ENCODE measurements around the gene POLL. TPM values are rescaled to one million over a fixed set of nuclear protein-coding genes. Genes with fewer than 3 reads are reported as not detected.

Gene POLL
- total RNA-seq, 1 experiment from 2014 or later: 8.5 TPM

DNA sequence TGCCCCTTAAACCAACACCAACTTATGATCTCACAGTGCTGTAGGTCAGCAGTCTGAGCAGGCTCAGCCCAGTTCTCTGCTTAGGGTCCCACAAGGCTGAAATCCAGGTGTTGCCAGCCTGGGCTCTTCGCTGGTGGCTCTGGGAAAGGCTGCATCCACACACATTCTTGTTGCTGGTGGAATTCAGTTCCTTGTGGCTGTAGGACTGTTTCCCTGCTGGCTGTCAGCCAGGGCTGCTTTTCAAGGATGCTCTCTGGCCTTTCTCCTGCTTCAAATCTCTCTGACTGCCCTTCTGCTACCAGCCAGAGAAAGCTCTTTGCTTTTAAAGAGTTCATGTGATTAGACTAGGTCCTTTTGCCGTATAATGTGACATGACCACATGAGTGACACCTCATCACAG, 15.3 kb downstream of the POLL start:
- Histone ChIP-seq H3K79me2 (ENCODE audit: low read length) (no peaks in the 10 kb centered on the region), H3K9ac (ENCODE audit: low read length) (no peak overlapping the region), H3K9me3 (ENCODE audit: low read length) (no peaks in the 10 kb centered on the region), H2AFZ (ENCODE audit: low read length) (no peak overlapping the region), H3K4me3 (ENCODE audit: low read length) (no peak overlapping the region), H3K27me3 (ENCODE audit: low read length) (no peaks in the 10 kb centered on the region), H3K4me1 (ENCODE audit: low read length) (peaks cover 6% of the 10 kb centered on the region), H4K20me1 (ENCODE audit: insufficient read depth, low read depth, low read length) (no peaks in the 10 kb centered on the region), H3K4me2 (ENCODE audit: low read depth, low read length, poor library complexity, severe bottlenecking) (no peak overlapping the region), H3K27ac (ENCODE audit: low read length) (no peak overlapping the region), H3K9me2 (replicated peaks; ENCODE audit: insufficient read depth, low read length) (no peaks in the 10 kb centered on the region), H3K36me3 (ENCODE audit: insufficient read depth, low read length) (no peaks in the 10 kb centered on the region)
- no peak for DNase-seq

DNA sequence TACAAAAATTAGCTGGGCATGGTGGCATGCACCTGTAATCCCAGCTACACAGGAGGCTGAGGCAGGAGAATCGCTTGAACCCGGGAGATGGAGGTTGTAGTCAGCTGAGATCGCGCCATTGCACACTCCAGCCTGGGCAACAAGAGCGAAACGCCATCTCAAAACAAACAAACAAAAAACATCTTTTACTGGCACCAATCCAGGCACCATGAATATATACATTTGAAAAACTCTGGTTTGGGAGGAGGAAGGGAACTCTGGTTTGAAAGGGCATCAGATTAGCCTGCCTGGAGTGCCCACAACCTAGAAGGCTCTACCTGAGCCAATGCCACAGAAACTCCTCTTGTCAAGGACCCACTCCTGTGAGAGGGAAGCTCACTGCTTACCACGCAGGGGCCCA, 15.9 kb downstream of the POLL start:
- H3K4me2 ChIP-seq (ENCODE audit: low read depth, low read length, poor library complexity, severe bottlenecking): no peak overlapping the region
- no peak overlapping the region for H3K4me3 ChIP-seq (ENCODE audit: low read length)
- H3K9ac ChIP-seq (ENCODE audit: low read length): no peak overlapping the region
- H3K36me3 ChIP-seq (ENCODE audit: insufficient read depth, low read length): no peaks in the 10 kb centered on the region
- no peaks in the 10 kb centered on the region for H3K27me3 ChIP-seq (ENCODE audit: low read length)
- H3K79me2 ChIP-seq (ENCODE audit: low read length): no peaks in the 10 kb centered on the region
- no peaks in the 10 kb centered on the region for H3K9me2 ChIP-seq (replicated peaks; ENCODE audit: insufficient read depth, low read length)
- DNase-seq: no peak
- no peaks in the 10 kb centered on the region for H4K20me1 ChIP-seq (ENCODE audit: insufficient read depth, low read depth, low read length)
- no peak overlapping the region for H2AFZ ChIP-seq (ENCODE audit: low read length)
- no peak overlapping the region for H3K27ac ChIP-seq (ENCODE audit: low read length)
- H3K4me1 ChIP-seq (ENCODE audit: low read length): peaks cover 6% of the 10 kb centered on the region
- no peaks in the 10 kb centered on the region for H3K9me3 ChIP-seq (ENCODE audit: low read length)

DNA sequence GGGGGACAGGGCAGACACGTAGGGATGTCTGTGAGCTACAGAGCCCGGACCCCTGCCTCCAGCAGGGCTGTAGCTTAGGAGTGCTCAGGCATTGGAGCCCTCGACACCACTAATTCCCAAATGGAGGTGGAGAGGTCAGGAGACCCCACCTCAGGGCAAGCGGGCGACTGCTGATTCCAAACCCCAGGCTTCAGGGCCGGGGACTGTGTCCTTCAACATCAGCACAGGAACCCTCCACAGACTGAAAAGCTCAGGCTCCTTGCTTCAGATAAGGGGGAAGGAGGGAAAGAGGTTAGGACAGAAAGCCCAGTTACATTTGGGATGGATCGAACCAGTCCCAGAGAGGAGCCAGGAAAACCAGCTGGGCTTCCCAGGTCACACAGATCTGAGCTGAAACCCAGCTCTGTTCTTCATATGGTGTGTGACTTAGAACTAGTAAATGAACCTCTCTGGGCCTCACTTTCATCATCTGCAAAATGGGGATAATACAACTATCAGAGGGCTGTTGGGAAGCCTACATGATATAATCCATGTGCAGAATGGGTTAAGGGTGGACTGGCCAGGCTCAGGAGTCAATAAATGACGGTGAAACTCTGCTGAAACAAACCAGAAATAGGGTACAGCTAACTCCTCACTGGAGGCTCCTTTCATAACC, 16.7 kb downstream of the POLL start:
- Histone ChIP-seq H3K36me3 (ENCODE audit: insufficient read depth, low read length) (no peaks in the 10 kb centered on the region), H3K27ac (ENCODE audit: low read length) (no peak overlapping the region), H3K27me3 (ENCODE audit: low read length) (no peaks in the 10 kb centered on the region), H3K4me3 (ENCODE audit: low read length) (no peak overlapping the region), H3K4me1 (ENCODE audit: low read length) (peaks cover 6% of the 10 kb centered on the region), H4K20me1 (ENCODE audit: insufficient read depth, low read depth, low read length) (no peaks in the 10 kb centered on the region), H3K79me2 (ENCODE audit: low read length) (no peaks in the 10 kb centered on the region), H2AFZ (ENCODE audit: low read length) (no peak overlapping the region), H3K9me2 (replicated peaks; ENCODE audit: insufficient read depth, low read length) (no peaks in the 10 kb centered on the region), H3K4me2 (ENCODE audit: low read depth, low read length, poor library complexity, severe bottlenecking) (no peak overlapping the region), H3K9ac (ENCODE audit: low read length) (no peak overlapping the region), H3K9me3 (ENCODE audit: low read length) (no peaks in the 10 kb centered on the region)
- DNase-seq: no peak

DNA sequence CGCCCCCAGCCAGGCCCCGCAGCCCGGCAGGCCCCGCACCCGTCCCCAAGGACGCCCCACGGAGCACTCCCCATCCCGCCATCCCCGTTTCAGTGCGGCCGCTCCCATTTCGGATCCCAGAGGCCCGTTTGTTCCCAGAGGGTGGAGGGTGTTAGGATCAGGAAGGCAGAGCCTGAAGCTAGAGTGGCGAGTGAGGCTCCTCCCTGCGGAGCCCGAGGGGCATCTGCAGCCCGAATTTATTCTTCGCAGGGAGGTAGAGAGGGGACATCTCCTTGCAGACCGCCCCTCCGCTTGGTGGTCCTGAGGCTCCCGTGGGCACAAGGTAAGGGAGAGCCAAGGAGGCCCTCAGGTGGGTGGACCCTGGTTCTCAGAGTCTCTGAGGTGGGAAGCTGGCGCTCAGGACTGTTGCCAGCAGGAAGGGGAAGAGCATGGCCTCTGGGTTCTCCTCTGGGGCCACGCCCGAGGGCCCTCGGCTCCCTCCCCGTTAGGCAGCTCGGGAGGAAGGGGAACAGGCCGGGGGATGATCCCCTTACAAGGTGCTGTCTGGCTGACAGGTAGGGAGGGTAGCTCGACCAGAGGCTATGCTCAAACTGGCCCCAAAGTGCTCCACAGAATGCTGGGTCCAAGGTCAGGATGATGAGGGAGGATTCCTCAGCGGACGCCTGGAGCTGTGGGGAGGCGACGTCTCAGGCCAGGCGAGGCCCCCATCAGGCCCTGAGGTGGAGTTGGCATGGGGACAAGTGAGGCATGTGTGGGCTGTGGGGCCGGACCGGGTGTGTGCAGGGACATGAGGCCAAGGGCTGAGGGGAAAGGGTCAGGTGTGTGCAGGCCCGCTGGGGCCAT, 17.4 kb downstream of the POLL start:
- Histone ChIP-seq H4K20me1 (ENCODE audit: insufficient read depth, low read depth, low read length) (no peaks in the 10 kb centered on the region), H3K36me3 (ENCODE audit: insufficient read depth, low read length) (no peaks in the 10 kb centered on the region), H3K27ac (ENCODE audit: low read length) (no peak overlapping the region), H3K9ac (ENCODE audit: low read length) (peak overlapping the region; percentile 70), H2AFZ (ENCODE audit: low read length) (no peak overlapping the region), H3K4me3 (ENCODE audit: low read length) (peak overlapping the region; percentile 72; the same call in 1 of the 2 replicates), H3K79me2 (ENCODE audit: low read length) (no peaks in the 10 kb centered on the region), H3K9me2 (replicated peaks; ENCODE audit: insufficient read depth, low read length) (no peaks in the 10 kb centered on the region), H3K4me2 (ENCODE audit: low read depth, low read length, poor library complexity, severe bottlenecking) (peak overlapping the region; percentile 79), H3K27me3 (ENCODE audit: low read length) (no peaks in the 10 kb centered on the region), H3K9me3 (ENCODE audit: low read length) (no peaks in the 10 kb centered on the region), H3K4me1 (ENCODE audit: low read length) (peaks cover 6% of the 10 kb centered on the region)
- DNase-seq: no peak

DNA sequence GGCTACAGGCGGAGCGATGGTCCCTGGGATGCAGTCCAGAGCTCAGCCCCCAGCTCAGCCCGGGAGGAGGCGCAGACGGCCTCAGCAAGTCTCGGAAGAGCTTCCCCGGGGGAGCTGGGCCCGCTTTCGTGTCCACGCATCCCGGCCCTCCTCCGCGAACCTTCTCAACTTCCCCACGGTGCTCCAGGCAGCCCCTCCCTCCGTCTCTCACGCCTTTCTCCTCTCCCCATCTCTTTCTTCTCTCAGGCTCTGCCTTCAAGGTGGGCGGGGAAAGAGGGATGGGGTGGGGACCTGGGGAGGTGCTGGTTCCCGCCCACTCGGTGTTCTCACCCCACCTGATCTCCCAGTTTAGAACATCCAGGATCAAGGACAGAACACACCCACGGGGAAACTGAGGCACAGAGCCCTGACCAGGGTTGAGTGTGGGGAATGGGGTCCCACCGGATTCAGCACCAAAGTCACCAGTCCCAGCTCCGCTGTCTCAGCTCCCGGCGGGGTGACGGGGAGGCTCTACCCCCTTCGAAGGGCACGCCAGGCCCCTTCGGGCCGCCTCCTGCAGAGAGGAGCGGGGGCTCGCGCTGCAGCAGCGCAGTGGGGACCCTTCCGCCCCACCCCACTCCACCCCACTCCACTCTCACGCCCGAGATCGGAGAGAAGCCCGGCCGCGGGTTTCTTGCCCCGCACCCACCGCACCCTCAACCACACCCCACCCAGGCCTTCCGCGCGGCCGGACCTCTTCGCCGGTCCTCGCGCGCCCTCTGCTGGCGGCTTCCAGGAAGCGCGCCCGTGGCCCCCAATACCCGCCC, 18.2 kb downstream of the POLL start:
- Histone ChIP-seq H3K9me2 (replicated peaks; ENCODE audit: insufficient read depth, low read length) (no peaks in the 10 kb centered on the region), H3K36me3 (ENCODE audit: insufficient read depth, low read length) (no peaks in the 10 kb centered on the region), H3K4me2 (ENCODE audit: low read depth, low read length, poor library complexity, severe bottlenecking) (peak overlapping the region; percentile 79), H3K9me3 (ENCODE audit: low read length) (no peaks in the 10 kb centered on the region), H3K9ac (ENCODE audit: low read length) (peak overlapping the region; percentile 70), H2AFZ (ENCODE audit: low read length) (peak overlapping the region; percentile 67; the same call in 1 of the 2 replicates), H3K79me2 (ENCODE audit: low read length) (no peaks in the 10 kb centered on the region), H3K27ac (ENCODE audit: low read length) (no peak overlapping the region), H4K20me1 (ENCODE audit: insufficient read depth, low read depth, low read length) (no peaks in the 10 kb centered on the region), H3K4me1 (ENCODE audit: low read length) (peaks cover 6% of the 10 kb centered on the region), H3K4me3 (ENCODE audit: low read length) (peak overlapping the region; percentile 72), H3K27me3 (ENCODE audit: low read length) (no peaks in the 10 kb centered on the region)
- DNase-seq: peak; percentile 86

DNA sequence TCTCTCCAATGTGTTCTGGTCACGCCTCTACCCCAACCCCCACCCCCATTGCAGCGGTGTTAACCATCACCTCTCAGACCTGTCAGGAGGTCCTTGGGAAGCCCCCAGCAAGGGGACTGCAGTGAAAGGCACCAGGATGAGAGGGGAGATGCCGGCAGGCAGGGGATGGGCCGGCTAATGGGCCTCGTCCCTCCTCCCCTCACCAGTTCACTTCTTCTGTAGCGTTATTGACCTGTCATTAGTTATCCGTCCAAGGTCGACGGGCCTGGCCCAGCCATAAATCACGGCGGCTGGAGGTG, 18.8 kb downstream of the POLL start:
- Histone ChIP-seq H3K9ac (ENCODE audit: low read length) (no peak overlapping the region), H3K4me1 (ENCODE audit: low read length) (peaks cover 6% of the 10 kb centered on the region), H3K4me2 (ENCODE audit: low read depth, low read length, poor library complexity, severe bottlenecking) (no peak overlapping the region), H3K4me3 (ENCODE audit: low read length) (no peak overlapping the region), H3K27me3 (ENCODE audit: low read length) (no peaks in the 10 kb centered on the region), H3K79me2 (ENCODE audit: low read length) (no peaks in the 10 kb centered on the region), H3K27ac (ENCODE audit: low read length) (no peak overlapping the region), H3K9me2 (replicated peaks; ENCODE audit: insufficient read depth, low read length) (no peaks in the 10 kb centered on the region), H2AFZ (ENCODE audit: low read length) (no peak overlapping the region), H4K20me1 (ENCODE audit: insufficient read depth, low read depth, low read length) (no peaks in the 10 kb centered on the region), H3K36me3 (ENCODE audit: insufficient read depth, low read length) (no peaks in the 10 kb centered on the region), H3K9me3 (ENCODE audit: low read length) (no peaks in the 10 kb centered on the region)
- DNase-seq: no peak

DNA sequence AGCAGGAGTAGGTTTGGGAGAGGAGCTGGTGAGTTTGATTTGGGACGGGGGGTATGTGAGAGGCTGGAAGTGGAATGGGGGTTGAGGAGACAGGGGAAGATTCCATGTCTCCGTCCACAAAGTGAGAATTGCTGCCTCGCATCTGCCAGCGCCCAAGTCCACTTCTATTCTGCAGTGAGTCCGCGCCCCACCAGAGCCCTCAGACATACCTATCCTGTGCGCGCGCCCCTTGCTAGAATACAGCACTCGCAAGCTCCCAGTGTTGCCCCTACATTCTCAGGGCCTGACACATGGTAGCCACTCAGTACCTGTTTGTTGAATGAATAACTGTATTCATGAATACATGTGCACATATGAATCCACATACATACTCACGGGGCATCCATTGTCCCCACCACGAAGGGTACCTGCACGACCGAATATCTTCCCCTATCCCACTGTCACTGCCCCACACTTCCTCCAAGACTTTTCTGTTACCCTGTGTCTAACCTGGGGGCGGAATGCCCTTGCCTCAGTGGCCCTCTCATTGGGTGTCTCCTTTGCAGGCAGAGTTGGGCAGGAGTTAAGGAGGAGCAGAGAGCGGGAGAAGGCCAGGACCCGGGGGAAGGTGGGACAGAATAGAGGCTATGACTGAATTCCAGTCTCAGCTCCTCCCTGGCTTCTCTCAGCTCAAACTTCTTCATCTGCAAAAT, 19.9 kb downstream of the POLL start:
- H2AFZ ChIP-seq (ENCODE audit: low read length): no peak overlapping the region
- H3K4me3 ChIP-seq (ENCODE audit: low read length): no peak overlapping the region
- H3K9ac ChIP-seq (ENCODE audit: low read length): no peak overlapping the region
- no peak overlapping the region for H3K27ac ChIP-seq (ENCODE audit: low read length)
- H3K4me1 ChIP-seq (ENCODE audit: low read length): peaks cover 6% of the 10 kb centered on the region
- no peak overlapping the region for H3K4me2 ChIP-seq (ENCODE audit: low read depth, low read length, poor library complexity, severe bottlenecking)
- DNase-seq: no peak
- H3K9me3 ChIP-seq (ENCODE audit: low read length): no peaks in the 10 kb centered on the region
- H3K27me3 ChIP-seq (ENCODE audit: low read length): no peaks in the 10 kb centered on the region
- no peaks in the 10 kb centered on the region for H3K9me2 ChIP-seq (replicated peaks; ENCODE audit: insufficient read depth, low read length)
- no peaks in the 10 kb centered on the region for H3K36me3 ChIP-seq (ENCODE audit: insufficient read depth, low read length)
- no peaks in the 10 kb centered on the region for H4K20me1 ChIP-seq (ENCODE audit: insufficient read depth, low read depth, low read length)
- no peaks in the 10 kb centered on the region for H3K79me2 ChIP-seq (ENCODE audit: low read length)
